ENCODE data around the gene TXNRD2.

Gene TXNRD2

DNA sequence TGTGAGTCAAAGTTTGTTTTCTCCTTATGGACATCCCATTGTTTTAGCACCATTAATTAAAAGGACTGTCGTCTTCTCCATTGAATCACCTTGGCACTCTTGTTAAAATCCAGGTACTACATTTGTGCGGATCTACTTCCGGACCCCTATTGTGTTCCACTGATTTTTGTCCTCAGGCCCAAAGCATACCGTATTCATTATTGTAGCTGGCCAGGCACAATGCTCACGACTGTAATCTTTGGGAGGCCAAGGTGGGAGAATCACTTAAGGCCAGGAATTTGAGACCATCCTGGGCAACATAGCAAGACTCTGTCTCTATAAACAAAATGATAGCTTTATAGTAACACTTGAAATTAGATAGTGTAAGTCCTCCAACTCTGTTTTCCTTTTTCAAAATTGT is 78.0 kb downstream of the TXNRD2 start:
- ATAC-seq: no peak

GRCh38 chr22:19862619-19863246 is 78.9 kb downstream of the TXNRD2 start:
- DNase-seq (peak; percentile 0), ATAC-seq (no peak)

More for the DNA sequence above, 78.0 kb downstream of the TXNRD2 start:
- DNase-seq: no peak

DNA sequence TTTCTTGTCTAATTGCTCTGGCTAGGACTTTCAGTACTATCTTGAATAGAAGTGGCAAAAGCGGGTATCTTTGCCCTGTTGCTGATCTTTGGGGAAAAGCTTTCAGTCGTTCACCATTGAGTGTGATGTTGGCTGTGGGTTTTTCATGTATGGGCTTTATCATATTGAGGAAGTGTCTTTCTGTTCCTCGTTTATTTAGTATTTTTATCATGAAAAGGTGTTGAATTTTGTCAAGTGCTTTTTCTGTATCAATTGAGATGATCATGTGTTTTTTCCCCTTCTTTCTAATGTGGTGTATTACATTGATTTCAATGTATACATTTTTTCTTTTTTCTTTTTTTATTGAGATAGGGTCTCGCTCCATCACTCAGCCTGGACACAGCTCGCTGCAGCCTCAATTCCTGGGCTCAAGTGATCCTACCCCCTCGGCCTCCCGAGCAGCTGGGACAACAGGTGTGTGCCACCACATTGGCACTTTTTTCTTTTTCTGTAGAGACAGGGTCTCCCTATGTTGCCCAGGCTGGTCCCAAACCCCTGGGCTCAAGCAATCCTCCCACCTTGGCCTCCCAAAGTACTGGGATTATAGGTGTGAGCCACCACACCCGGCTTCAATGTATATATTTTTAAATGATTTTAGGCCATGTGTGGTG is 81.6 kb downstream of the TXNRD2 start:
- no peak for DNase-seq
- no peak for ATAC-seq

DNA sequence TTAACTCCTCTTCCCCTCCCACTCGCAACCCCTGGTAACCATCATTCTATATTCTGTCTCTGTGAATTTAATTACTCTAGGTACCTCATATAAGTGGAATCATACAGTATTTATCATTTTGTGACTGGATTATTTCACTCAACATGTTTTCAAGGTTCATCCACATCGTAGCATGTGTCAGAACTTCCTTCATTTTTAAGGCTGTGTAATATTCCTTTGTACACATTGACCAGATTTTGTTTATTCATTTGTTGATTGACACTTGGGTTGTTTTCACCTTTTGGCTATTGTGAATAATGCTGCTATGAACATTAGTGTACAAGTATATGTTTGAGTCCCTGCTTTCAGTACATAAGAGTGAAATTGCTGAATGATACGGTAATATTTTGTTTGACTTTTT is 84.2 kb downstream of the TXNRD2 start:
- DNase-seq: no peak
- no peak for ATAC-seq

GRCh38 chr22:19855504-19856409 is 85.9 kb downstream of the TXNRD2 start:
- peak; percentile 44 for ATAC-seq

DNA sequence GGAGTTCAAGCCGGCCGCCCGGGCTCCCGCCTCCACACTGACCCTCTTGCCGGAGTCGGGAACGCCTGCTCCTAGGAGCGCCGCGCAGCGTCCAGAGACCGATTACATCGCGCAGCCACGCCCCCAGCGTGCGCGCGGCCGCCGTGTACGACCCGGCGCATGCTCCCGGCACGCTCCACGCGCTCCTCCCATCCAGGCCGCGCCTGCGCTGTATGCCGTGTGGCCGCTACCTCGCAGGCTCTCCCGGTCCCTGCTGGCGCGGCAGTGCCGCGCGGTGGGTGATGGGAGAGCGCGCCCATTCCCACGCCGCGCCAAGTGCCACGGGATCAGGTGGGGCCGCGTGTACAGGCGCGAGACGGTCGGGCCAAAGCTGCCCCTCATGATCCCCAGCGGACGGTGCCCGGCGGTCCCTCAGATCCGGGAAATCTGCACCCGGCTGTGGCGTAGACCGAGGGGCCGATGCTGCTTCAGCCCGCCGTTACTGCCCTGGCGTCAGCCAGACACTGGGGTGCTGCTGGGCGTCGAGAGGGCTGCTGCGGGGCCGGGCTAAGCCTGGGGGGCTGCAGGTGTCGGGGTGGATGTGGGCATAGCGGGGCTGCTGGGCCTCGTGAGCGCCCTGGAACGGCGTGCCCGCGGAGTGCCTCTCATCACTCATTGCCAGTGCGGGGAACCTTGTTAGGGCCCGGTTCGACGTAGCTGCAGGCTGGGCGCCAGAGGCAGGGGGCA is 86.7 kb downstream of the TXNRD2 start, which contains the start of the genes GNB1L and RTL10:
Gene GNB1L, minus strand, starts transcription at position 97 of the 726 bp plus-strand sequence. CDS start 33,519 bp downstream, outside the sequence.
Gene RTL10, minus strand, starts transcription at position 97 of the 726 bp plus-strand sequence. CDS start 2,613 bp downstream, outside the sequence.
- ATAC-seq (peak; percentile 91), DNase-seq (peak; percentile 98)

More at GRCh38 chr22:19855504-19856409, 85.9 kb downstream of the TXNRD2 start:
- DNase-seq: peak; percentile 75

DNA sequence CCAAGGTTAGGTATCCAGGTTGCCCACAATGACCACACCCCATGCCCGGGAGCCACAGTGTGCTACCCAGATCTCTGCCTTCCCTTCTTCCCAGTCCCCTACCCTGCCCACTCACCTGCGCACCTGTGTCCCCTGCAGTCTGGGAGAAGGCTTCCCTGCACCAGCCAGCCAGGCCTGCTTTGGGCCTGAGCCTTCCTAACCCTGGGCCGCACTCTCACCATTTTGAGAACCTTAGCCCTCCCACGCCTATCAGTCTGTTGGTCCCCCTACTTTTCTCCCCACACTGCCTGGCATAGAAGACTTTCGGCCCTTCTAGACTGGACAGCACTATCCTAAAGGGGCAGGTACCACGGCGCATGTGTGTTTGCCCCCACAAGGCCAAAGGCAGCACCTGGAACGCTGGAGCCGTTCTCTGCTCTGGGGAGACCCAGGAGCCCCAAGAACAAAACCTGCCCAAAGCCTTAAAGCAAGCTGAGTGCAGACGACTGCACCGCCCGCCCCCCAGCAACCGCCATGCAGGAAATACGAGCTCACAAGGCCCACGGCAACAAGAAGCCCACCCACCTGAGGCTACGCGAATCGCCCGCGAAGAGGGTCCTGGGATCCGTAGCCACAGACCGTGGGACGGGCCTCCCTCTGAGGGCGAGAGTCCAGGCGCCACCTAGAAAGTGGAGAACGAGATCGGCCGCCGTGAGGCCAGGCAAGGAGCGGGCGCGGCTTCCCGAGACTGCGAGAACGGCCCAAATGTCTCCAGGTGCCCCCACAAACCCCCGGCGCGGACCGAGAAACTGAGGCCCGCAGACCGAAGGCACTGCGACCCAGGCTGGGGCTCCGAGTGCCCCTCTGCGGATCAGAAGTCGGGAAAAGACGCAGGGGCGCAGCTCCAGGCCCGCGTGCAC is 87.5 kb downstream of the TXNRD2 start:
- no peak for ATAC-seq

DNA sequence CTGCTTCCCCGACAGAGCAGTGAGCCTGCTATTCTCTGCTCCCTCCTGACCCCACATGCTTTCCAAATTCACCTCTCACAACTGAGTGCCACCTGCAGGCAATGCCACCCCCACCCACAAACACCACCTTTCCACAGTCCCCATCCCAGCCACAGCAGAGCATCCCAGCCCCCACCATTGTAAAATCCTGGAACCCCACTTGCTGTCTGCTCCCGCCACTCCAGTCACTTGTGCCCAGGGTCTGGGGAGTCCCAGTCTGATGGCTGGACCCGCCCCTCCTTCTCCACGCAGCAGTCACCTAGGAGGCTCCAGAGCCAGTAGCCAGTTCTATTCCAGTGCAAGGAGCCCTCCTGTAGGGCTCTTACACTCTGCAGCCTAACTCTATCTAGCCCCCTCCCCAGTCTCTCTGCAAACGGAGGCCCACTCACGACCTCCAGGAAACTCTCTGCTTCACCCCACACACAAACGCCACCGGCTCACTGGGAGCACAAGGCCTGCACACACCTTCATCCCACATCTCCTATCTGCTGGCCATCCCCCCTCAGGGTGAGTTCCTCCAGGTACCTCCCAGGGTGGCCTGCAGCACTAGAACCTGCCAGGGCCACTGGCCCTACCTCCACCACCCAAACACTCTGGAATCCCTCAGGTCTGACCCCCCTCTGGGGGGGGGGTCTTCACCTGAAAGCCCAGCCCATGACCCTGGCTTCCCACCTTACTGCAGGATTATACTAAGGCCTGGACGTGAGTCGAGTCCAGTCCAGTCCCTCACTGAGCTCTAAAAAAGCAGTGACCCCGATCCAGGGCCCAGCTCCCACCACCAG is 88.3 kb downstream of the TXNRD2 start:
- DNase-seq (no peak), ATAC-seq (no peak)

More for the DNA sequence above, 87.5 kb downstream of the TXNRD2 start:
- DNase-seq: peak; percentile 22

- ATAC-seq: no peak
- no peak for DNase-seq
These were observed 89.3 kb downstream of the TXNRD2 start for GRCh38 chr22:19852177-19852781.

DNA sequence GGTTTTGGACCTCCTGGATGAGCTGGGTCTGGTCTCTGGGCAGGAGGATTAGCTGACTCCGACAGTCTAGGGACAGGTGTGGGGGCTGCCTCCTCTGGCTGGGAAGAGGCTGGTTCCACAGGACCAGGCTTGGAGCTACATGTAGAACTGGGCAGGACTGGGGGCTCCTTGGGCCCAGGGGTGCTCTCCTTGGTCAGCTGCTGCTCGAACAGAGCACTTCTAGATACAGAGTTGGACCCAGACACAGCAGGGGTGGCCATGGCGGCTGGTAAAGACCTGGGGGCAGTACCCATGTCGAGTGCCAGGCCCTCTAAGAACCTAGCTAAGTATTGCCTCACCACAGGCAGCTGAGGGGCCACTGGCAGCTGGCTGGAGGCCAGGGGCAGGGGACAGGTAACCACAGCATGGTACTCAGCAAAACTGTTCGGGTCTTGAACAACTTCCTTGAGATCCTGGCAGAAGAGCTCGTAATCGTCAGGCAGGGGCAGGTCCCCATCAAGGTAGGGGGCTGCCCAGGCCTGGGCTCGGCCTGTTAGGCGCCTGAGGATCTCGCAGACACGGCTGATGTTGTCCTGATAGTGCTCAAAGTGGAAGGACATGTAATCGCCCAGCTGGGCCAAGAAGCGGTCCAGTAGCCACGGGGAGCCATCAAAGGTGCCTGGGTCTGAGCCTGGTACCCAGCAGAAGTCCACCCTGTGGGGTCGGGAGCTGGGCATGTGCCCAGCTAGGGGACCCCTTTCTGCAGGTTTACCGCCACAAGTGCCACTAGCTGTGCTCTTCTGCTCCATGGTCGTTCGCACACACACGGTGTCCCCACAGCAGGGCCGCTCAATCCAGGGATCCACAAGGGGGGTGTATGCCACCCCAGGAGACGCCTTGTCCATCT is 90.1 kb downstream of the TXNRD2 start:
- no peak for DNase-seq
- ATAC-seq: no peak

GRCh38 chr22:19850763-19851109 is 90.9 kb downstream of the TXNRD2 start:
- DNase-seq: no peak
- ATAC-seq: no peak

DNA sequence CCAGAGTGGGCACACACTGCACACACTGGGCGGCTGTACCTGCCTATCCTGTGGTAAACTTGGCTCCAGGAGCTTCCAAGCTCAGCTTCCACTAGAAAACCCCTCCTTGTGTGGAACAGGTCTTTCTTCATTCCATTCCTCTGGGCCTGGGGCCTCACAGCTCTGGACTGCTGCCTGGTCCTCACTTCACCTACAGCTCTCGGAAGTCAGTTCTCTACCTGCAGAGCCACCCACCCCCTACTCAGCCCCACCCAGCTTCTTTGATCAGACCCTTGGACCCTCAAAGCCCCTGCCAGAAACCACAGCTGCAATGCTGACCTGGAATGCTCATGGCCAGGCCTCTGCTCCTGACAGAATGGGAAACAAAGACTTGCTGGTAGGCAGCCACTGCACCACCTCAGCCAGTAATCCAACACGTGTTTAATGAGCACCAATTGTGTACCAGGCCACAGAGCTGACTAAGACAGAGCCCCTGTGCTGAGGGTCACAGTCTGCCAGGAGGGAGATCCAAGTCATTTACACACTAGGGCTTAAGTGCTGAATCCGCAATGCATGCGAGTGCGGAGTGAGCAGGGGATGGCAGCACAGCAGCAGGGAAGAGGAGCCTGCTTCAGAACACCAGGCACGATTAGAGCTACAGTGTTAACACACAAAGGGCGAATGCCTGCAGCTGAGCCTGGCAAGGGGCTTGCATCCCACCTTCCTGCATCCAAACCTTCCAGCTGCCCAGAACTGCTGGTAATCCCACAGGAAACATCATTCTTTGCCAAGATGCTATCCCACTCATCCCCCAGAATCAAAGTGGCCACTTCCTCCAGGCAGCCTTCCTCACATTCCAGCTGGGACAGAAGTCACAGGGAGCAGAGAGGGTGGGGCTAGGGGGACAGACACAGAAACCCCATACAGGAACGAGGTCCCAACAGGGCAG is 91.5 kb downstream of the TXNRD2 start:
- ATAC-seq (no peak), DNase-seq (no peak)

DNA sequence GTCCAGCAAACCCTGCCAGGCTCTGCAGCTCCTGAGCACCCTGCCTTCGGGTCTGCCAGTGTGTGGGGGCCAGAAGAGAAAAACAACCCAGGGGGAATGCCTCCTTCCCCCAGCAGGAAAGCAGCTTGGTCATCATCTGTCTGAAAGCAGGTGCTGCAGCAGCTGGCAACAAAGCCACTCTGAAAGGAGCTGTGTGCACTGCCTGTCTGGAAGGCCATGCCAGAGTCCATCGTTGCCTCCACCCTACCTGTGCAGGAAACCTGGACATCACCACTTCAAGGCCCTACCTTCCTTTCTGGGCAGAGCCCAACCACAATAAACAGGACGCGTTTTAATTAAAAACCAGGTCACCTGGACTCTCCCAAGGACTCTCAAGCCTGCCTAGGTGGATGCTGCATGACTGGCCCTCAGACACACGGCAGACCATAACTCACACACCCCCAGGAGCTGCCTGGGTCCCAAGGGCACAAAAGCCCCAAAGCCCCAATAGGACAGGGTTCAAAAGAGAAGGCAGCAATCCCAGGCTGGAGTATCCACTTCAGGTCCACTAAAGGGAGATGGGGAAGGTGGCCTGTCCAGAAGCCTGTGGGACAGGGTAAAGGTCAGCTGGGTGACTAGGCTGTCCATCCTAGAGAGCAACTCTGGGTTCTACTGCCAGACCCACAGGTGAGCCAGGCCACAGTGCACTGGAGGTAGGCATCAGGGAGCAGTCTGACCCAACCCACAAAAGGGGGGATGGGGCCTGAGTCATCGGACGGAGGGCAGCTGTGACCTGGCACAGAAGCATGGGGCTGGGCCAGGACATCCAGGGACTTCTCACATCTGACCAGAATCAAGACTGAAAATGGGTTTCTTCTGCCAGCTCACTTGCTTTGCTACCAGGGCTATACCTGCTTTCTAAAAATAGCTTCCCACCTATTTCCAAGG is 93.1 kb downstream of the TXNRD2 start:
- ATAC-seq: no peak
- DNase-seq: peak; percentile 29

DNA sequence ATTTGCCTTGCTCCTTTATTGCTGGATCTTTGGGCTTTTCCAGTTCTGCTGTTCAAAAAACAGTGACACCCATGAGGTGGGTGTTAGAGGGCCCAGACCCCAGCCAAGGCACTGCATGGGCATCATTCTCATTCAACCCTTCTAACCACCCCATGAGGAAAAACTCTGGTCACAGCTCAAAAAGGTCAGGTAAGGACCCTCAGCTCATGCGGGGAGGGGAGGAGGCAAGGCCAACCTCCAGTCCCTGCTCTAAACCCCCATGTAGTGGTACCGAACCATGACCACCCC is 94.3 kb downstream of the TXNRD2 start:
- no peak for ATAC-seq

GRCh38 chr22:19846620-19847344 is 94.8 kb downstream of the TXNRD2 start:
- ATAC-seq: no peak
- no peak for DNase-seq

More for the DNA sequence above, 94.3 kb downstream of the TXNRD2 start:
- DNase-seq: no peak
